Right lobe of liver (tissue), 4 donors: Measurements from ENCODE around the gene RHOT2.

ENCODE experiments used
- CTCF ChIP-seq, 4 donors: fragments of 200-600 bp in 3 of 4; fragments of 450-650 bp in 1 of 4; IDR thresholded peaks; one replicate each; pipeline versions ENCODE4 v1.5.1 to v1.8.0; 2016 to 2022; ENCODE audit warnings: antibody characterized with exemption in 4 of 4, mild to moderate bottlenecking in 2 of 4
- POLR2A ChIP-seq: fragments of 450-650 bp; IDR thresholded peaks from one replicate; pipeline ENCODE4 v1.6.1; 2017; ENCODE audit warnings: antibody characterized with exemption, mild to moderate bottlenecking
- donor health status: DM: no; HTN: no; CAD: no.
- donor health status: DM: no; HTN: no; CAD: no.
- donor health status: DM: no; HTN: yes; CAD: no.

GRCh38 chr16:694863-695354 lies 27.0 kb downstream of the RHOT2 start:
- TF ChIP-seq CTCF (IDR thresholded peaks at IDR 0.05) = no peak
- TF ChIP-seq POLR2A = no peak
